Tibial nerve (tissue), 4 donors: ENCODE results near the gene NEDD4L. TPM values are rescaled to one million over a fixed set of nuclear protein-coding genes. Genes with fewer than 3 reads are reported as not detected.

Experiments used
- DNase-seq, 2 donors: peaks; one replicate each; pipeline ENCODE4 v3.0.0-alpha.2; 2019; ENCODE audit warnings: low spot score in 2 of 2
- H3K27ac ChIP-seq, 4 donors: fragments of 200-600 bp; sonication (generic) in 3 of 4; one replicate each; pipeline ENCODE4 v1.5.1; 2017 to 2019; ENCODE audit warnings: mild to moderate bottlenecking in 1 of 4
- H3K27me3 ChIP-seq, 2 donors: fragments of 200-600 bp; sonication (generic) in 1 of 2; one replicate each; pipeline versions ENCODE4 v1.5.1 to v1.6.0; 2017 to 2019
- H3K36me3 ChIP-seq, 3 donors: fragments of 200-600 bp; sonication (generic); one replicate each; pipeline ENCODE4 v1.5.1; 2018 to 2019
- H3K4me1 ChIP-seq, 4 donors: fragments of 200-600 bp; sonication (generic) in 3 of 4; one replicate each; pipeline ENCODE4 v1.5.1; 2017 to 2019
- H3K4me3 ChIP-seq, 4 donors: fragments of 200-600 bp; sonication (generic) in 3 of 4; one replicate each; pipeline ENCODE4 v1.5.1; 2017 to 2019; ENCODE audit warnings: mild to moderate bottlenecking in 1 of 4, moderate library complexity in 1 of 4
- H3K9me3 ChIP-seq, 4 donors: fragments of 200-600 bp; sonication (generic) in 3 of 4; one replicate each; pipeline ENCODE4 v1.5.1; 2017 to 2019
- EP300 ChIP-seq, 2 donors: sonication (generic); formaldehyde crosslinking; IDR thresholded peaks; one replicate each; pipeline ENCODE4 v1.6.1; 2017; ENCODE audit warnings: antibody characterized with exemption in 2 of 2, mild to moderate bottlenecking in 1 of 2
- POLR2A ChIP-seq, 2 donors: fragments of 450-650 bp; IDR thresholded peaks; one replicate each; pipeline ENCODE4 v1.6.1; 2017; ENCODE audit warnings: antibody characterized with exemption in 2 of 2, mild to moderate bottlenecking in 2 of 2, moderate library complexity in 2 of 2
- WGBS, 2 donors: methylation state at CpG; one replicate each; pipeline ENCODE4 v1.1.5; 2018; 5-methylcytosine and 5-hydroxymethylcytosine counted together
- total RNA-seq, 4 donors: library from RNA; depleted of rRNA; stranded (reverse); fragments of >200 nt; gene quantifications; one replicate each; pipeline ENCODE4 v1.1.0, GENCODE V29; 2016
- TF ChIP-seq, protein P1 (sequence below), 5 experiments: fragments of 200-600 bp in 3 of 5; fragments of 450-650 bp in 2 of 5; sonication (generic) in 3 of 5; IDR thresholded peaks; one replicate each; pipeline ENCODE4 v1.5.1; 2016 to 2019; ENCODE audit warnings: antibody characterized with exemption in 5 of 5, mild to moderate bottlenecking in 3 of 5, moderate library complexity in 2 of 5

The NEDD4L gene
- total RNA-seq, 4 donors from 2014 or later: 15.3 to 59.9 (median 26.8) TPM

DNA sequence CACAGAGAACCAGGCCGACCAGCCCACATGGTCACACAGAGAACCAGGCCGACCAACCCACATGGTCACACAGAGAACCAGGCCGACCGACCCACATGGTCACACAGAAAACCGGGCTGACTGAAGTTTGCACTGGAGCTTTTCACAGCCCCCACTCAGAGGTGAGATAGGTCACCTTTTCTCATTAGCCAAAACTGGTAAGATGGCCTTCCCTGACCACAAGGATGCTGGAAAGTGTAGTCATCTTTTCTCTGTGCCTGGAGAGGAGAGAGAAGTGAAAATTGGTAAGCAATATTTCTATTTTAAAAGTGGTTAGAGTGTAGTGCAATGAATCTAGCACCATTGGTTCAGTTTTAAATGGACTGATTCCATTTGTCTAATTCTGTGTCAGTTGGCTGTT is 247.1 kb downstream of the NEDD4L start:
- TF ChIP-seq EP300 (IDR thresholded peaks at IDR 0.05) (no peak), POLR2A (IDR thresholded peaks at IDR 0.05) (no peak)
- TF ChIP-seq, protein P1, sequence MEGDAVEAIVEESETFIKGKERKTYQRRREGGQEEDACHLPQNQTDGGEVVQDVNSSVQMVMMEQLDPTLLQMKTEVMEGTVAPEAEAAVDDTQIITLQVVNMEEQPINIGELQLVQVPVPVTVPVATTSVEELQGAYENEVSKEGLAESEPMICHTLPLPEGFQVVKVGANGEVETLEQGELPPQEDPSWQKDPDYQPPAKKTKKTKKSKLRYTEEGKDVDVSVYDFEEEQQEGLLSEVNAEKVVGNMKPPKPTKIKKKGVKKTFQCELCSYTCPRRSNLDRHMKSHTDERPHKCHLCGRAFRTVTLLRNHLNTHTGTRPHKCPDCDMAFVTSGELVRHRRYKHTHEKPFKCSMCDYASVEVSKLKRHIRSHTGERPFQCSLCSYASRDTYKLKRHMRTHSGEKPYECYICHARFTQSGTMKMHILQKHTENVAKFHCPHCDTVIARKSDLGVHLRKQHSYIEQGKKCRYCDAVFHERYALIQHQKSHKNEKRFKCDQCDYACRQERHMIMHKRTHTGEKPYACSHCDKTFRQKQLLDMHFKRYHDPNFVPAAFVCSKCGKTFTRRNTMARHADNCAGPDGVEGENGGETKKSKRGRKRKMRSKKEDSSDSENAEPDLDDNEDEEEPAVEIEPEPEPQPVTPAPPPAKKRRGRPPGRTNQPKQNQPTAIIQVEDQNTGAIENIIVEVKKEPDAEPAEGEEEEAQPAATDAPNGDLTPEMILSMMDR (IDR thresholded peaks at IDR 0.05): no peak
- Histone ChIP-seq H3K9me3 (no peaks in the 10 kb centered on the region), H3K27ac (no peak overlapping the region), H3K27me3 (no peaks in the 10 kb centered on the region), H3K36me3 (no peaks in the 10 kb centered on the region), H3K4me1 (peaks cover 0 to 10% (median 4%) of the 10 kb centered on the region in 4 donors), H3K4me3 (no peak overlapping the region)
- DNase-seq: no peak
- WGBS, 2 donors: 91 to 92% methylated on average over 4 to 5 of the region's 5 CpGs

DNA sequence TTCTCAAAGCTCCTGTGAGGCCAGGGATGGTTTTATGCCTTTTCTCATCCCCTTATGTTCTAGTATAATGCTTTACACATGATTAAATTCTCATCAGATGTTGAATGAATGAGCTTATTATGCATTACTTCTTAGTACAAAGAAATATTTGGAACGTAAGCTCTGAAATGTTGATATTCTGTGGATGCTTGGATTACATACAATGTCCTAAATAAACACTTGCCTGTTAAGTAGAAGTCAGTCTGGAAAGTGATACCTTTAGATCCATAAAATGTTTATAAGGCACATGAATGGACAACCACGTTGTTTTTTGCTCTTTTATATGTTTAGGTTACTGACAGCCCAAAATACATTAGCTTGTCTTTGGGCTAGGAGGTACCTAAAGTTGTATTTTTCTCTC is 248.6 kb downstream of the NEDD4L start:
- no peak overlapping the region for H3K27ac ChIP-seq
- peaks cover 0 to 7% (median under 1%) of the 10 kb centered on the region in 4 donors for H3K4me1 ChIP-seq
- no peak for TF ChIP-seq POLR2A (IDR thresholded peaks at IDR 0.05)
- TF ChIP-seq, protein P1 (IDR thresholded peaks at IDR 0.05): no peak
- no peak for TF ChIP-seq EP300 (IDR thresholded peaks at IDR 0.05)
- H3K27me3 ChIP-seq: no peaks in the 10 kb centered on the region
- H3K4me3 ChIP-seq: no peak overlapping the region
- no peaks in the 10 kb centered on the region for H3K36me3 ChIP-seq
- no peaks in the 10 kb centered on the region for H3K9me3 ChIP-seq
- 43 to 45% methylated on average over 2 of the region's 2 CpGs for WGBS, 2 donors
- DNase-seq: no peak

DNA sequence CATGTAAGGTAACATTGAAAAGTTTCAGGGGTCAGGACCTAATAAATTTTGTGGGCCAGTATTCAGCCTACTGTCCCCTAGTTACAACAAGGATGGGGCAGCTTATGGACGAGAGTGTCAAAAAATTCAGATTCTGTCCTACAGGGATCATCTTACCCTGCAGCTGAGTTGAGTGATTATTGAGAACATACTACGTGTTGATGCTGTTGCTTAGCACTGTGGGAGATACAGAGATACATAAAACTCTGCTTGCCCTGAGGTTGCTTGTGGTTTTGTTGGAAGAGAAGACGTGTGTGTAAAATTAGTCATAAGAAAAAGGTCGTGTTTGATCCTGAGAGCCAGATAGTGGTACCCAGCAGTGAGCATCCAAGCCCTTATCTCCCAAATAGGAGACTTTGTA is 253.2 kb downstream of the NEDD4L start:
- Histone ChIP-seq H3K27ac (no peak overlapping the region), H3K4me1 (no peaks in the 10 kb centered on the region), H3K4me3 (no peak overlapping the region), H3K36me3 (no peaks in the 10 kb centered on the region), H3K9me3 (no peaks in the 10 kb centered on the region), H3K27me3 (no peaks in the 10 kb centered on the region)
- TF ChIP-seq, protein P1 (IDR thresholded peaks at IDR 0.05): no peak
- TF ChIP-seq POLR2A (IDR thresholded peaks at IDR 0.05): no peak
- no peak for TF ChIP-seq EP300 (IDR thresholded peaks at IDR 0.05)
- 92 to 95% methylated on average over 4 of the region's 4 CpGs for WGBS, 2 donors
- DNase-seq: no peak

DNA sequence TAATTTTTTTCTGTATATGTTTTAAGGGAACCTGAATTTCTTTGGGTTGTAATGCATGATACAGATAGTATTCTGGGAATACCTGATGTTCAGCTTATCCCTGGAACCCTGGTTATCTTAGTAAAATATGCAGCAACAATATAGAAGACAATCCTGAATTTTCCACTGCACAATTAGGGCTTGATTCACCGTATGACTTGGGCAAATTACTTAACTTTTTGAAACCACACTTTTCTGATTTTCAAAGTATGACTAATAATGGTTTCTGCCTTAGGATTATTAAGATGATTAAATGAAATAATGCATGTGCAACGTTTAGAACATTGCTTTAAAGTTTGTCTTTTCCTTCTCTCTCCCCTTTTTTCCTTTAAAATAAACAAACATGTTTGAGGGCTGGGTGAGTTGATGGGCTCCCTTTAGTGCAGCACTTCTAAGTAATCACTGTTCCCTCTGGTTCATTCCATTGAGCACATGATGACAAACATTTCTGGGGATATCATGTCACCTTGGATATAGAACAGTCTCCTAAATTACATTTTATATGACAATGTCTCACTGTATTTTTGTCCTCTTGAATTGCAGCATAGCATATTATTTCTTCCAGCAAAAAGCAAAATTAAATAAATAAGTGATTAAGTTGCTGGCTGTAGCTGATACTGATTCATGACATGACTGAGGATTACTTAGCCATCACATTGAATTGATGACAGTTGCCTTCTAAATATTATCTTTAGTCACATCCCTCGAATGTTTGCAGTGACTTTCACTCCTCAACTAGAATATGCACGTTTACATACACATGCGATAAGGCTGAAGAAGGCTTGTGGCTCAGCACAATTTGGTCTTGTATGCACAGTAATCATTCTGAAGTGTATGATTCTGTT is 254.5 kb downstream of the NEDD4L start:
- 43 to 67% methylated on average over 5 of the region's 5 CpGs for WGBS, 2 donors
- no peak for DNase-seq
- TF ChIP-seq, protein P1 (IDR thresholded peaks at IDR 0.05): no peak
- no peak for TF ChIP-seq EP300 (IDR thresholded peaks at IDR 0.05)
- TF ChIP-seq POLR2A (IDR thresholded peaks at IDR 0.05): no peak

DNA sequence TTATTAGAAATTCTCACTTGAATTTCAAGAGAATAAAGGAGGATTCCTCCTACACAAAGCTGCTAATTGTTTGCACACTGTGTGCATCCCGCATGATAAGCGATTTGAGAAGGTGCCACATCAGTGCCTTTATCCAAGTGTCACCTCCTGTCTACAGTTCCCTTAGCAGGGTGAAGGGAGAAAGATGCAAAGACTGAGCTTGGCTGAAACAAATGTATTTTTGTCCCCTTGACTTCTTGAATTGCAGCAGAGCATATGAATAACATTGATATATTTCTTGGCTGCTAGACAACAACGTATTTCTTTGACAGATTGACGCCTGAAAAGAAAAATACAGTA is 255.1 kb downstream of the NEDD4L start:
- H3K36me3 ChIP-seq: no peaks in the 10 kb centered on the region
- H3K4me3 ChIP-seq: no peak overlapping the region
- no peaks in the 10 kb centered on the region for H3K4me1 ChIP-seq
- no peaks in the 10 kb centered on the region for H3K9me3 ChIP-seq
- no peak overlapping the region for H3K27ac ChIP-seq
- WGBS, 2 donors: 56 to 58% methylated on average over 4 of the region's 4 CpGs
- no peaks in the 10 kb centered on the region for H3K27me3 ChIP-seq
- no peak for DNase-seq
- TF ChIP-seq, protein P1 (IDR thresholded peaks at IDR 0.05): no peak
- TF ChIP-seq POLR2A (IDR thresholded peaks at IDR 0.05) (no peak), EP300 (IDR thresholded peaks at IDR 0.05) (no peak)

More for the DNA sequence above, 254.5 kb downstream of the NEDD4L start:
- Histone ChIP-seq H3K27ac (no peak overlapping the region), H3K4me3 (no peak overlapping the region), H3K9me3 (no peaks in the 10 kb centered on the region), H3K36me3 (no peaks in the 10 kb centered on the region), H3K4me1 (no peaks in the 10 kb centered on the region), H3K27me3 (no peaks in the 10 kb centered on the region)
